Measurements from ENCODE around the gene LBP.
"Not testable (repeated sequence)": the region's sequence is repeated elsewhere in the genome, so short reads cannot be mapped to it uniquely, and the experiment has no call there.

Gene LBP

GRCh38 chr20:38346247-38346651 lies at the start of gene LBP:
Gene LBP (plus strand): TSS chr20:38346482. CDS start chr20:38346517, 35 bp downstream.
- DNase-seq (ENCODE audit: low read depth in 2 of 2) = no peak

- no peak for DNase-seq (ENCODE audit: low read depth in 2 of 2)
Measured at GRCh38 chr20:38297916-38298674, 48.2 kb upstream of the LBP start.

- DNase-seq (ENCODE audit: low read depth in 2 of 2) = no peak
Measured at GRCh38 chr20:38298768-38299288, 47.5 kb upstream of the LBP start.

- DNase-seq (ENCODE audit: low read depth in 2 of 2) = no peak
Measured at GRCh38 chr20:38299963-38300362, 46.3 kb upstream of the LBP start.

GRCh38 chr20:38300438-38300837 lies 45.8 kb upstream of the LBP start:
- DNase-seq (ENCODE audit: low read depth in 2 of 2) = no peak

- no peak for DNase-seq (ENCODE audit: low read depth in 2 of 2)
Measured at GRCh38 chr20:38301309-38301708, 45.0 kb upstream of the LBP start.

GRCh38 chr20:38302786-38303185 lies 43.5 kb upstream of the LBP start:
- no peak for DNase-seq (ENCODE audit: low read depth in 2 of 2)

GRCh38 chr20:38303908-38304379 lies 42.3 kb upstream of the LBP start, which contains the start of gene BPI:
Gene BPI (plus strand): TSS chr20:38304156. CDS start chr20:38304224, 68 bp downstream.
- no peak for DNase-seq (ENCODE audit: low read depth in 2 of 2)

- DNase-seq (ENCODE audit: low read depth in 2 of 2) = no peak
Measured at GRCh38 chr20:38304845-38305447, 41.3 kb upstream of the LBP start.

GRCh38 chr20:38305541-38305940 lies 40.7 kb upstream of the LBP start:
- no peak for DNase-seq (ENCODE audit: low read depth in 2 of 2)

- no peak for DNase-seq (ENCODE audit: low read depth in 2 of 2)
Measured at GRCh38 chr20:38306379-38306778, 39.9 kb upstream of the LBP start.

GRCh38 chr20:38307371-38308046 lies 38.8 kb upstream of the LBP start:
- no peak for DNase-seq (ENCODE audit: low read depth in 2 of 2)

GRCh38 chr20:38308047-38308438 lies 38.2 kb upstream of the LBP start:
- DNase-seq (ENCODE audit: low read depth in 2 of 2) = no peak

- no peak for DNase-seq (ENCODE audit: low read depth in 2 of 2)
Measured at GRCh38 chr20:38308447-38308846, 37.8 kb upstream of the LBP start.

- DNase-seq (ENCODE audit: low read depth in 2 of 2) = no peak
Measured at GRCh38 chr20:38311091-38311490, 35.2 kb upstream of the LBP start.

GRCh38 chr20:38311491-38311890 lies 34.8 kb upstream of the LBP start:
- no peak for DNase-seq (ENCODE audit: low read depth in 2 of 2)

- DNase-seq (ENCODE audit: low read depth in 2 of 2) = no peak
Measured at GRCh38 chr20:38313676-38314075, 32.6 kb upstream of the LBP start.

- not testable (repeated sequence) for DNase-seq (ENCODE audit: low read depth in 2 of 2)
Measured at GRCh38 chr20:38314350-38314749, 31.9 kb upstream of the LBP start.

GRCh38 chr20:38315290-38315966 lies 30.9 kb upstream of the LBP start:
- no peak for DNase-seq (ENCODE audit: low read depth in 2 of 2)

GRCh38 chr20:38316341-38316740 lies 29.9 kb upstream of the LBP start:
- DNase-seq (ENCODE audit: low read depth in 2 of 2) = no peak

- DNase-seq (ENCODE audit: low read depth in 2 of 2) = no peak
Measured at GRCh38 chr20:38317422-38317821, 28.9 kb upstream of the LBP start.

- no peak for DNase-seq (ENCODE audit: low read depth in 2 of 2)
Measured at GRCh38 chr20:38320221-38320620, 26.1 kb upstream of the LBP start.
